Right atrium auricular region (tissue), 2 donors: Measurements from ENCODE around the gene RBM6. TPM values are rescaled to one million over a fixed set of nuclear protein-coding genes. Genes with fewer than 3 reads are reported as not detected.

Experiments
- DNase-seq: peaks from one replicate; pipeline ENCODE4 v3.0.0-alpha.2; 2019; ENCODE audit warnings: low spot score
- H3K27ac ChIP-seq, 2 donors: fragments of 200-600 bp; sonication (generic); 1 replicate in 1 of 2; 2 replicates in 1 of 2; pipeline ENCODE4 v1.5.1; 2016 to 2019
- H3K27me3 ChIP-seq, 2 donors: fragments of 200-600 bp; sonication (generic); one replicate each; pipeline versions ENCODE4 v1.5.1 to v1.6.0; 2017 to 2019
- H3K36me3 ChIP-seq: fragments of 200-600 bp; sonication (generic); one replicate; pipeline ENCODE4 v1.5.1; 2016
- H3K4me1 ChIP-seq, 2 donors: fragments of 200-600 bp; sonication (generic); one replicate each; pipeline versions ENCODE4 v1.5.1 to v1.6.0; 2017 to 2019
- H3K4me3 ChIP-seq, 2 donors: fragments of 200-600 bp; sonication (generic); 1 replicate in 1 of 2; 2 replicates in 1 of 2; pipeline ENCODE4 v1.5.1; 2017 to 2019; ENCODE audit warnings: mild to moderate bottlenecking in 1 of 2, moderate library complexity in 1 of 2
- H3K9me3 ChIP-seq, 2 donors: fragments of 200-600 bp; sonication (generic); one replicate each; pipeline ENCODE4 v1.5.1; 2019
- total RNA-seq, 2 donors: library from RNA; depleted of rRNA; stranded (reverse); fragments of >200 nt; gene quantifications; one replicate each; pipeline ENCODE4 v1.1.0, GENCODE V29; 2016
- TF ChIP-seq, protein P1 (sequence below), 2 donors: fragments of 200-600 bp; sonication (generic); IDR thresholded peaks; one replicate each; pipeline ENCODE4 v1.5.1; 2019; ENCODE audit warnings: antibody characterized with exemption in 2 of 2

Gene RBM6
- total RNA-seq, 2 donors from 2014 or later = 34.6 to 38.0 TPM

DNA sequence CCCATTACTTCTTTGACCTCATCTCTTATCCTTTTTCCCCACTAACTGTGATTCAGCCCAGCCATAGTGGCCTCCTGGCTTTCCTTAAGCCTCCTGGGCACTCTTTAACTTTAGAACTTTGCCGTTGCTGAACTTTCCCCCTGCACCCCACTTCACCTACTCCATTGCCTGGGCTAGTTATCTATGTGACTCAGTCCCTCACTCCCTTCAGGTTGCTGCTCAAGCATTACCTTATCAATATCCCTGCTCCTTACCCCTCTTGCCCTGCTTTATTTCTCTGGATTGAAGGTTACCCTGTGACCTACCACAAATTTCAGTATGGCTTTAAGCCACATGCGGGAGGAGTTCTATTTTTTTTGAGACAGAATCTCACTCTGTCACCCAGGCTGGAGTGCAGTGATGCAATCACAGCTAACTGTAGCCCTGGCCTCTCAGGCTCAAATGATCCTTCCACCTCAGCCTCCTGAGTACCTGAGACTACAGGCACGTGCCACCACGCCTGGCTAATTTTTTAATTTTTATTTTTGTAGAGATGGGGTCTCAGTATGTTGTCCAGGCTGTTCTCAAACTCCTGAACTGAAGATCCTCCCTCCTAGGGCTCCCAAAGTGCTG is 13.7 kb upstream of the RBM6 start:
- TF ChIP-seq, protein P1, sequence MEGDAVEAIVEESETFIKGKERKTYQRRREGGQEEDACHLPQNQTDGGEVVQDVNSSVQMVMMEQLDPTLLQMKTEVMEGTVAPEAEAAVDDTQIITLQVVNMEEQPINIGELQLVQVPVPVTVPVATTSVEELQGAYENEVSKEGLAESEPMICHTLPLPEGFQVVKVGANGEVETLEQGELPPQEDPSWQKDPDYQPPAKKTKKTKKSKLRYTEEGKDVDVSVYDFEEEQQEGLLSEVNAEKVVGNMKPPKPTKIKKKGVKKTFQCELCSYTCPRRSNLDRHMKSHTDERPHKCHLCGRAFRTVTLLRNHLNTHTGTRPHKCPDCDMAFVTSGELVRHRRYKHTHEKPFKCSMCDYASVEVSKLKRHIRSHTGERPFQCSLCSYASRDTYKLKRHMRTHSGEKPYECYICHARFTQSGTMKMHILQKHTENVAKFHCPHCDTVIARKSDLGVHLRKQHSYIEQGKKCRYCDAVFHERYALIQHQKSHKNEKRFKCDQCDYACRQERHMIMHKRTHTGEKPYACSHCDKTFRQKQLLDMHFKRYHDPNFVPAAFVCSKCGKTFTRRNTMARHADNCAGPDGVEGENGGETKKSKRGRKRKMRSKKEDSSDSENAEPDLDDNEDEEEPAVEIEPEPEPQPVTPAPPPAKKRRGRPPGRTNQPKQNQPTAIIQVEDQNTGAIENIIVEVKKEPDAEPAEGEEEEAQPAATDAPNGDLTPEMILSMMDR (IDR thresholded peaks at IDR 0.05) = no peak

DNA sequence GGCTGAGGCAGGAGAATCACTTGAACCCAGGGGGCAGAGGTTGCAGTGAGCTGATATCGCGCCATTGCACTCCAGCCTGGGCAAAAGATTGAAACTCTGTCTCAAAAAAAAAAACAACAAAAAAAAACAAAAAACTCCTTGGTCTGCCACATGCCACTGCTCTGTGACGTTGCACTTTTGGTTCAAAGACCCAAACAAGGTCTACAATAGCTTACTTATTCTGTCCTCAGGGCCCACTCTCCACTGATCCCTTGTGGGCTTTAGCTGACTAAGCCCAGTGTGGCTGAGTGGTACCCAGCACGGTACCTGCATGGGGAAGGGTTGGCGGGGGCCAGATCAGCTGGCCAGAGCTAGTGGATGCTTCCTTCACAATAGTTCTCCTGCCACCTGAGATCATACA is 12.2 kb upstream of the RBM6 start:
- no peaks in the 10 kb centered on the region for H3K36me3 ChIP-seq
- H3K4me1 ChIP-seq = peaks cover 0 to 26% of the 10 kb centered on the region in 2 donors
- TF ChIP-seq, protein P1 (IDR thresholded peaks at IDR 0.05) = no peak
- no peak overlapping the region for H3K27ac ChIP-seq
- no peak overlapping the region for H3K4me3 ChIP-seq
- no peaks in the 10 kb centered on the region for H3K27me3 ChIP-seq
- no peaks in the 10 kb centered on the region for H3K9me3 ChIP-seq
- DNase-seq = no peak

More for the DNA sequence above, 13.7 kb upstream of the RBM6 start:
- no peaks in the 10 kb centered on the region for H3K9me3 ChIP-seq
- no peaks in the 10 kb centered on the region for H3K27me3 ChIP-seq
- H3K27ac ChIP-seq = no peak overlapping the region
- no peak for DNase-seq
- peaks cover 0 to 24% of the 10 kb centered on the region in 2 donors for H3K4me1 ChIP-seq
- H3K36me3 ChIP-seq = no peaks in the 10 kb centered on the region
- no peak overlapping the region for H3K4me3 ChIP-seq

DNA sequence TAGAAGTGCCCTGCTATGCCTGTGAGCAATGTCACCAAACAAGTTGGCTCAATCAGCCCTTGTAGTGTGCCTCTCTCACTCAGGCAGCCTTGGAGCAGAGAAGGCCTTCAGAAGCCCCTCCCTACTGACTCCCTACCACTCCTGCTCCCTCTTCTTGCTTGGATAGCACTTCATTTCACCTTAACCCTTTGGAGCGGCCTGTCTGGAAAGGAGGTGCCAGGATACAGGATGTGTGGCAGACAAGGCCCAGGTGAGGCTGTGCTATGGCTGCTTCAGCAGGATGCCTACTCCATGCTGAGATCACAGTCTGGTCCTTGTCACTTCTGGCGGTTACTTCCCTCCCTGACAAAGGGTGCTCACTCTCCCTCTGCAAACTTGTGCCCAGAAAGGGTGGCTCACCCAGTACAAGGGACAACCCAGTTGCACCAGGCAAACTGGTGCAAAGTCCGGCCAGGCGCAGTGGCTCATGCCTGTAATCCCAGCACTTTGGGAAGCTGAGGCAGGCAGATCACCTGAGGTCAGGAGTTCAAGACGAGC is 11.4 kb upstream of the RBM6 start:
- TF ChIP-seq, protein P1 (IDR thresholded peaks at IDR 0.05) = no peak
- no peak for DNase-seq
- no peak overlapping the region for H3K27ac ChIP-seq

DNA sequence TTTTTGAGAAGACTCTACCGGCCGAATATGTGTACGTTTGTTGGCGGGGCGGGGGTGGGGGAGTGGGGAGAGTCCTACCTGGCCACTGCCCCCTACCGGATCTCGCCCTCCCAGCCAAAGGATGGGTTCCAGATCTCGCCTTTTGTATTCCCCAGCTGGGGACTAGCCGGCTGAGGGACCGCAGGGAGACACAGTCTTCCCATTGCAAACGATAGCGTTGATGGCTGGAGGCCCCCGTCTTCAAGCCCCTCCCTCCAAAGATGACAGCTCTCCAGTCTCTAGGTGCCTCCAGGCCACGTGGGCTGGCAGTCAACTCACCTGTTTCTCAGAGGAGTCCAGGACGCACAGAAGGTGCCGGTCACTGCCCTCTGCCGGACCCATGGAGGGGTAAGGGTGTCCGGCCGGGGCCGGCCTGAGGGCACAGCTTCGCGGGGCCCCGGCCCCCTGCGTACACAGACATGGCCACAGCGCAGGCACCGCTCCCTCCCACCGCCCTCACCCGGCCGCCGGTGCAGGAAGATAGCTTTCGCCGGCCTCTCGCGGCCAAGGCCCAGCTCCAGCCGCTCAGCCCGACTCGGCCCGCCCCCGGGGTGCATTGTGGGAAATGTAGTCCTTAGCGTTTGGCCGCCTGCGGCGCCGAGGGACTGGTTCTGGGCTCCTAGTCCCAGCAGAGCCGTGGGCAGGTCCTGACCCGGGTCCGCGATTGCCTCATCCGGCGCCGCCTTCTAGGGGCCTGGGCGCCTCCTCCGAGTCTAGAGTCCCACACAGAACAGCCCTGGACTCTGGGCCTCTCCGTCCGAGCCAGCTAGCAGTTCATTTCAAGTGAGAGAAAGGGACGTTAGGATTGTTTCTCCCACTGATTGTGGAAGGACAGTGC is 10.4 kb upstream of the RBM6 start, which contains the start of gene MON1A:
TSS of gene MON1A (minus strand) at position 521 of the 877 bp plus-strand sequence. CDS start 16,465 bp downstream, outside the sequence.
- Histone ChIP-seq H3K27ac (peak within 1 kb of the TSS; percentile 86 to 89), H3K9me3 (no peaks in the 10 kb centered on the region), H3K27me3 (no peaks in the 10 kb centered on the region), H3K36me3 (no peaks in the 10 kb centered on the region), H3K4me1 (peaks cover 0 to 26% of the 10 kb centered on the region in 2 donors), H3K4me3 (peak within 1 kb of the TSS; percentile 59 to 82)
- DNase-seq = peak; percentile 96
- TF ChIP-seq, protein P1 (IDR thresholded peaks at IDR 0.05) = peak in 1 of 2 donors; percentile 60

More for the DNA sequence above, 11.4 kb upstream of the RBM6 start:
- H3K4me3 ChIP-seq = peak overlapping the region; percentile 59 to 82
- H3K27me3 ChIP-seq = no peaks in the 10 kb centered on the region
- H3K9me3 ChIP-seq = no peaks in the 10 kb centered on the region
- peaks cover 0 to 26% of the 10 kb centered on the region in 2 donors for H3K4me1 ChIP-seq
- no peaks in the 10 kb centered on the region for H3K36me3 ChIP-seq

GRCh38 chr3:49930168-49930690 is 9.7 kb upstream of the RBM6 start:
- Histone ChIP-seq H3K27ac (peak overlapping the region; percentile 86 to 89), H3K27me3 (no peaks in the 10 kb centered on the region), H3K36me3 (no peaks in the 10 kb centered on the region), H3K4me1 (peaks cover 0 to 26% of the 10 kb centered on the region in 2 donors), H3K9me3 (no peaks in the 10 kb centered on the region), H3K4me3 (peak overlapping the region; percentile 59 to 82)
- no peak for DNase-seq
- TF ChIP-seq, protein P1 (IDR thresholded peaks at IDR 0.05) = no peak
